Activated CD4-positive, alpha-beta T cell treated with anti-CD3 and anti-CD28 coated beads, Interleukin-2, amount 50 U/mL, for 1 hour (primary cell): Measurements from ENCODE around the gene TMEM86A.
A peak's percentile ranks its signal among the peaks of the same experiment; 100 is the strongest.
"Not testable (repeated sequence)": the region's sequence is repeated elsewhere in the genome, so short reads cannot be mapped to it uniquely, and the experiment has no call there.

Source experiments
- DNase-seq: peaks from one replicate; pipeline ENCODE4 v3.0.0-alpha.2; 2020

Gene TMEM86A, protein sequence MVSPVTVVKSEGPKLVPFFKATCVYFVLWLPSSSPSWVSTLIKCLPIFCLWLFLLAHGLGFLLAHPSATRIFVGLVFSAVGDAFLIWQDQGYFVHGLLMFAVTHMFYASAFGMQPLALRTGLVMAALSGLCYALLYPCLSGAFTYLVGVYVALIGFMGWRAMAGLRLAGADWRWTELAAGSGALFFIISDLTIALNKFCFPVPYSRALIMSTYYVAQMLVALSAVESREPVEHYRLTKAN

GRCh38 chr11:18698341-18699268, at the start of gene TMEM86A:
Gene TMEM86A (plus strand): TSS chr11:18698779. CDS start chr11:18698887, 108 bp downstream.
- peak; percentile 90 for DNase-seq

DNA sequence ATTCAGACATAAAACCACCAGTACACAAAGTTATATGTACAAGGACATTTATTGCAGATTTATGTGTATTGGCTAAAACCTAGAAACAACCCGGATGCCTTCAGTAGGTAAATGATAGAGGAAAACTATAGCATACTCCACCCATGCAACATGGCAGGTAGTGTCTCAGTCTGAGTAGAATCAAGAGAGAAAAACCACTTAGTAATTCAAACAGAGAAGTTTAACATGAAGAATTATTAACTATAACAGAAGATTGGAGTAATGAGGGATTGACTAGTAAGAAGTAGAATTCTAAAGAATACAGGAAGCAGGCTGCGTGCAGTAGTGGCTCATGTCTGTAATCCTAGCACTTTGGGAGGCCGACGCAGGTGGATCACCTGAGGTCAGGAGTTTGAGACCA, 48.2 kb upstream of the TMEM86A start:
- DNase-seq, result no peak

GRCh38 chr11:18650859-18651557, 47.6 kb upstream of the TMEM86A start:
- DNase-seq, result peak; percentile 16

GRCh38 chr11:18657673-18658072, 40.9 kb upstream of the TMEM86A start:
- DNase-seq, result no peak

- not testable (repeated sequence) for DNase-seq
Measured at GRCh38 chr11:18665353-18665872, 33.2 kb upstream of the TMEM86A start.

DNA sequence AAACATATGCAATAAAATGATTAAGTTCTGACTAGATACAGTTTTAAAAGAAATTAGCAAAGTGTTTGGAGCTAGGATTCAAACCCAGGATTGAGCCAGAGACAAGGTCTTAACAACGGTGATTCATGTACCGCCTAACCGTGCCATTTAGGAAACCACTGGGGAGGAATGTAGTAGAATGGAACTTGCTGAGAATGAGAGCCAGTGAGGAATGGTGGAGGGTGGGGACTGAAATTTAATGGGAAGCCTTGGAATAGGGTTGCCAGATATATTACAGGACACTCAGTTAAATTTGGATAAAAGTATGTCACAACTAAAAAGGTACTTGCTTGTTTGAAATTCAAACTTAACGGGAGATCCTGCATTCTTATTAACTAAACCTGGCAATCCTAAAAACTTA, 30.4 kb upstream of the TMEM86A start:
- DNase-seq, result no peak

DNA sequence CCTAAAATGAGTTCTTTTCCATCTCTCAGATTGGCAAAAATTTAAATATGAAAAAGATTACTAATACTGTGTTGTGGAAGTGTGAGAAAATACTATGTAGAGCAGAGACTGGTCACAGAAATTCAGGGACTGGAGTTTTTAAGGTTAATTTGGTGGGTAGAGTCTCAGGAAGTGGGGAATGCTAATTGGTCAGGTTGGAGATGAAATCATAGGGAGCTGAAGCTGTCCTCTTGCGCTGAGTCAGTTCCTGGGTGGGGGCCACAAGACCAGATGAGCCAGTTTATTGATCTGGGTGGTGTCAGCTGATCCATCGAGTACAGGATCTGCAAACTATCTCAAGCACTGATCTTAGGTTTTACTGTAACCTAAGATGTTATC, 29.4 kb upstream of the TMEM86A start:
- peak; percentile 8 for DNase-seq

- DNase-seq, result no peak
Measured at GRCh38 chr11:18669711-18670110, 28.9 kb upstream of the TMEM86A start.

DNA sequence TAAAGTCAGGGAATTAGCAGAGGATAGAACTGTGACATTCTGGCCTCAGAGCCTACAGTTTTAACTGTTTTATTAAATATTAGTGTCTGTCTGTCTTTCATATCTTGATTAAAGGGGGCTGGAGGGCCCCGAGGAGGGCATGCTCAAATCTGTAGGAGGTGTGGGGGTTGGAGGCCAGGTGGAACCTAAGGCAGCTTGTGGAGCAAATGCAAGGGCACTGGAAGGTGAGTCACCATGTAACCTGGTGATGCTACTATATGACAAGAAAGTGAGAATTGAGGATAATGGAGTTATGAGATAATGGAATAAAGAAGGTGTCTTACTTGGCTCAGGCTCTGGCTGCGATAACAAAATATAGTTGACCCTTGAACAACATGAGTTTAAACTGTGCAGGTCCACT, 27.3 kb upstream of the TMEM86A start:
- DNase-seq, result no peak

GRCh38 chr11:18672209-18672608, 26.4 kb upstream of the TMEM86A start:
- peak; percentile 27 for DNase-seq

GRCh38 chr11:18676803-18677202, 21.8 kb upstream of the TMEM86A start:
- no peak for DNase-seq

DNA sequence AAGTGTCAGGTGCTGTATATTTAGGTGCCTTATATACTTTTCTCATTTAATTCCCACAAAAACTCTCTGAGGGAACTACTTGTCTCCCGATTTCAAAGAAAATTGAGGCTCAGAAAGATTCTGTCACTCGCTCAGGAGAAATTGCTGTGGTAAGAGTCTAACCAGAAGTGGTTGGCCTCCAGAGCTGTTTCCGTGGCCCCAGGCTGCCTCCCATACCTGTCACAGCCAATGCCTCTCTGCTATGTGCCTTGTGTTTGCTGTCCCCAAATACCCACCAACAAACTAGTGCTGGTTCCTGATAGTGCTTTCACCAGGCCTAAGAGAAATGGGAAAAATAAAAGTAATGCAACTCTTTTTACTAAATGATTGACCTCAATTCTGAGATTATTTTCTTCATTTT, 21.0 kb upstream of the TMEM86A start:
- no peak for DNase-seq

DNA sequence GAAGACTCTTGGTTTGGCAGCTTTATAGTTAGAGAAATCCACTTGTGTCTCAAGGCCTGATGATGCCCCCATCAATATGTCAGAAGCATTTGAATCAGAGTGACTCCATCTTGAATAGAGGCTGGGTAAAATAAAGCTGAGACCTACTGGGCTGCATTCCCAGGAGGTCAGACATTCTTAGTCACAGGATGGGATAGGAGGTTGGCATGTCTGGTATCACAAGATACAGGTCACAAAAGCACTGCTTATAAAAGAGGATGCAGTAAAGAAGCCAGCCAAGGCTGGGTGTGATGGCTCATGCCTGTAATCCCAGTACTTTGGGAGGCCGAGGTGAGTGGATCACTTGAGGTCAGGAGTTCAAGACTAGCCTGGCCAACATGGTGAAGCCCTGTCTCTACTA, 16.6 kb upstream of the TMEM86A start:
- DNase-seq, result not testable (repeated sequence)

GRCh38 chr11:18682466-18682865, 16.1 kb upstream of the TMEM86A start:
- no peak for DNase-seq

GRCh38 chr11:18684267-18684666, 14.3 kb upstream of the TMEM86A start:
- DNase-seq, result no peak

GRCh38 chr11:18691467-18692140, 7.0 kb upstream of the TMEM86A start:
- not testable (repeated sequence) for DNase-seq

- DNase-seq, result no peak
Measured at GRCh38 chr11:18692941-18693760, 5.4 kb upstream of the TMEM86A start.

DNA sequence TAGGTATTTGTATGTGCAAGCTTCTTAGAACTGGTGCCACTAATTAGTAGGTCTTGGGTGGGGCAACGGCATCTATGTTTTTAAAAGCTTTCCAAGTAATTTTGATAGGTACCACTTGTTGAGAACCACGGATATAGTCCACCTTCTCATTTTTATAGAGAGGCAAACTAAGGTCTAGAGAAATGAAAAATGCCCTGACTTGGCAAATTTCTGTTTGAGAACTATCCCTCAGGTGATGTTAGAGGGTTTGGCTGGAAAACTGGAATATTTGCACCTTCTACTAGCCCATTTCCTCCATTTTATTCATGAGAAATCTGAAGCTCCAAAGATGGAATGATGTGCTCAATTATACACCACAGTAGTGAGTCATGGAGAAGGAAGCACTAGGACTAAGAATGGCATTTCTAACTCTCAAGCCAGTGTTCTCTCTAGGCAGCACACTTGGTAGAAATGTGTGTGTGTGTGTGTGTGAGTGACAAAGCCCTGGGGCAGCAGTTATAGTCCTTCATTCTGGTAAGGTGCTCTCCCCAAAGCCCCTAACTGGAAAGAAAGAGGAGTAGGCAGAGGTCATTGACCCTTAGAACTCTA, 1.8 kb upstream of the TMEM86A start:
- no peak for DNase-seq

DNA sequence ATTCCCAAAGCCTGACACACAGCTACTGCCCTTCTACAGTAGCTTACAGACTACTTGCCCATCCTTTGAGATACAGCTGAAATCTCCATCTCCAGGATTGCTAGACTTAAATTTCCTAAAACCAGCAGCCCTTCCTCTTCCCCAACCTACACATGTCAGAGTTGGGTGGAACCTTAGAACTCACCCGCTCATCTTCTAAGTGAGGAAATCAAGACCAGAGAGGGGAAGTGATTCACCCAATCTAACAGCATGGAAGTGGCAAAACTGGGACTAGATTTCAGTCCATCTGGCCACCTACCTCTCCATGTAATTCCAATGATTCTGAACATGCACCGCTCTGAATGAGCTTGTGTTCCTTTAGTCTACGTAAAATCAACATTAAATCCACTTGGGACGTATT, 1.0 kb upstream of the TMEM86A start:
- no peak for DNase-seq

DNA sequence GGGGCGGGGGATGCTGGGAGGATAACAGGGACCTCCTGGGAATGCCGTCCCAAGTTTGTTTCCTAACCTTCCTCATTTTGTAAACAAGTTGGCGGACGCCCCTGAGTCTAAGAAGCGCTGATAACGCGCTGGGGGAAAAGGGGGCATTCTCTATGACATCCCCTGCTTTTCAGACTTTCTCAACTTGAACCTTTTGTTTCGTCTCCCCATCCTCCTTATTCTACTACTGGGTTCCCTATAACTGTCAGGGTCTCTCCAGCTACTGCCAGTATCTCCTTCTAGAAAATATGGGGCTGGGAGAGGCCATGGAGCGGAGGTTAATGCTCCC, 654 bp downstream of the TMEM86A start:
- DNase-seq, result no peak

DNA sequence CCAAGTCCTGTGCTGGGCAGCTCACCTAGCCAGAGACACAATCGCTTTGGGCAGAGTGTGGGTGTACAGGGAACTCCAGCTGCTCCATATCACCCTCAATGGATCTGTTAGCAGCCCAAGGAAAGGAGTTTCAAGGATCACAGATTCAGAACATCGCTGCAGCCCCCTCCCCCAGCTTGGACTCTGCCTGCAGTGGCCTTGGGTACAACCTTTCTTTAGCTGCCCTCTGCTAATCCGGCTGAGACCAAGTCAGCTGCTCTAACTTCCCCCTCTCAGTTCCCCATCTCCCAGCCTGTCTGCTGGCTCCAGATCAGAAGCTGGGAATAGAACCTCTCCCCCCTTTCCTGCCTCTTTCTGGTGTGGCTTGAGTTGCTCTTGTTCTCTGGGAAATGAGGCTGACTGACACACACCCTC, 1.3 kb downstream of the TMEM86A start:
- DNase-seq, result no peak

GRCh38 chr11:18700375-18700774, 1.8 kb downstream of the TMEM86A start:
- DNase-seq, result no peak
